HuH-7 (cell line): Measurements from ENCODE around the gene COMMD10.
A peak's percentile ranks its signal among the peaks of the same experiment; 100 is the strongest.
"Not testable (repeated sequence)": the region's sequence is repeated elsewhere in the genome, so short reads cannot be mapped to it uniquely, and the experiment has no call there.

Source experiments
- DNase-seq: peaks from one replicate; pipeline ENCODE4 v3.0.0; 2011; ENCODE audit warnings: low spot score

The COMMD10 gene

GRCh38 chr5:116084871-116085715 lies at the start of gene COMMD10:
TSS of gene COMMD10 (plus strand) at chr5:116085025.
- peak; percentile 68 for DNase-seq

GRCh38 chr5:116035123-116035522 lies 49.7 kb upstream of the COMMD10 start:
- no peak for DNase-seq

DNA sequence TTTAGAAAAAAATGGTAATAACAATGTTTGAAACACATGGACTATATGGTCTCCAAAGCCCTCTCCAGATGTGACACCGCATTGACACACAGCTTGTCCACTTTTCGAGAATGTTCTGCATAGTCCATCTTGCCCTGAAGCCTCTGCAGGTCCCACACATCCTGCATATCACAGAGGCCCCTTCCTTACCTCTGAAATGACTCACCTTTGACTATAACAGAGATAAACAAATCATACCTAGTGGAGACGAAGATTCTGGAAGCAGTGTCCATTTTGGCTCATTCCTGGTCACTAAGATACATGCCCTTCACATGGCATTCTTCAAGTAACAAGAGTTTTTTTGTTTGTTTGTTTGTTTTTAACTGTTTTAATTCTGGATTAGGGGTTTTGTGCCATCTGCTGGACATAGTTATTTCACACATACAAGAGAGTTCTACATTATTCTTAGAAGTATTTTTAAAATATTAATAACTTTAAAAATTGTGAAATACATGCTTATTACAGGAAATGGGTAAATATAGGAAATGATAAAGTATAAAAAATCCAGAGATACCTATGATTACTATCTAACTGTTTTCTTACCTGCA lies 47.5 kb upstream of the COMMD10 start:
- DNase-seq = no peak

DNA sequence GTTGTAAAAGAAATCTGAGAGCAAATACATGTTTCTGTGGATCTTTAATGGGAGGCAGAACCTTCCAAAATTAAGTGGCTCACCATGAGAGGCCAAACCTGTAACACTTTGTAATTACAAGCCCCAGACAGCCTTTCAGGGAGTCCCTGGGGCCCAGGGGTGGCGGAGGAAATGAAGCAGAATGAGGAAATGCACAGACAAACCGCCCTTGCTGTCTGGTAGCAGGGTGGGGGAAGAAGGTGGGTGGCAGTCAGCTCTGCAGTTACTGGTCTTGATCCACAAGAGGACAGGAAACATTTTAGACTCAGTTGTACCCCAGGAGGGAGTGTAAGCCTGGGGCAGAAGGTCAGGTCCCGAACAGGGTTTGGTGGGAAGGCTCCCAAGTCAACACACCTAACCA lies 46.0 kb upstream of the COMMD10 start:
- DNase-seq = no peak

DNA sequence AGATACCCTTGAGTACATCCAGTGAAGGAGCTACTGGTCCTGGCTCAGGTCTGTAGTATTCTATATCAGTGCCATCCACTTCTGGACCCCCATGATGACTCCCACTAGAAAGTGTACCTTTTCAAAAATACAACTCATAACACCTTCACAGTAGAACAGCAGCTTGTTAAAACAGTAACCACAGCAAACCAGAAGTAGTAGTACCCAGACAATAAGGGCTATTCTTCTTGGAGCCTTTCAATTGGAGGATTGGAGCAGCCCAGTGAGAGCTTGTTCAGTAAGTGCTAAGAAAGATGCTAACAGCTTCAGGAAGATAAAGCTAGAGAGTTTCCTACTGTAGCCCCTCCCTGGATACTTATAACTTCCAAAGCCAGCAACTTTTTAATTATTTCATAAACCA lies 42.5 kb upstream of the COMMD10 start:
- no peak for DNase-seq

DNA sequence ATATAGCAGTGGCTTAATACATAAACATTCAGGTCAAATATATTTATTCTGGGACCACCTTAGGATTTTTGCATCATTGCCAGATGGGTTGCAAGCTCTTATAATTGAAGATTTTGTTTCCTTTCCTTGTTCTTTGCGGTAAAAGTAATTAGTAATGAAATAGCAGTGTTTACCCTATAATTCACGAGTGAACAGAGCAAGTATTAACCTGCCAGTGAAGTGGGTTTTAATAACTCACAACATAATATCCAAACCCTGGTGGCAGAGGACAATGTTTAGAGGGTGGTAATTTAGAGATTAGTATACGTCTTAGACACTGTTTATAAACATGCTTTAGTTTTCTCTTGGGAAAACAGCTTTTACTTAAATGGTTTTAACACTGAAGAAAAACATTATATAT lies 40.8 kb upstream of the COMMD10 start:
- no peak for DNase-seq

GRCh38 chr5:116045821-116046220 lies 39.0 kb upstream of the COMMD10 start:
- no peak for DNase-seq

DNA sequence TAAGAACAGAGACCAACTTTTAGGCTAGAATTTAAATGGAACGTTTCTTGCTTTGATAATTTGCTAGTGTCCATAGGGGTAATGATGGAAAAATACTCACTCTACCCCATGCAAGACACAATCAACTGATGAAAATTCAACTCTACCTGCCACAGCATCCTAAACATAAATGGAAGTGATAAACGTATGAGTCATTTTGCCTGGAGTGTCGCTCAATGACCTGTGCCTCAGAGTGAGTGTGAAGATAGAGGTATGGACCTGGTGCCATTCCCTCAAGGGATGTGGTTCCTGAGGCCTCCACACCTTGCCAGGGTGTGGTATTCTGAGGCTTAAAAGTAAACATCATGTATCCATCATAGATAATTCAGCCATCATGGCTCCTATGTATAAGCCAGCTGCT lies 38.6 kb upstream of the COMMD10 start:
- no peak for DNase-seq

GRCh38 chr5:116046823-116047222 lies 38.0 kb upstream of the COMMD10 start:
- no peak for DNase-seq

GRCh38 chr5:116058346-116058936 lies 26.4 kb upstream of the COMMD10 start:
- no peak for DNase-seq

DNA sequence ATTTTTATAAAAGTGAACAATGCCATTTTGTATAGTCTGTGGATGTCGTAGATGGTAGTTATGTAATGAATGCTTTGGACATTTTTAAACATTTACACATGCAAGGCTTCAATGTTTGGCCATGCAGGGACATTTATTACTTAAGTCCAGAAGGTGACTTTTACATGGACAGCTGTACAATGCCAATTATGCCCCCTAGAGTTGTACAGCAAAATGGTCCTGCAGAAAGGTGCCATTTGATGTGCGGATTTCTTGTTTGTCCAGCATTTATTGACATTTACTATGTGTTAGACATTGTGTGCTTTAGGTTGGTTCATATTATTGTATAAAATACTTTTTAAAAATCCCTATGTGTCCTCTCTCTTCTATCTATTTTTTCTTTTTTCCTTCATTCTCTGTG lies 22.5 kb upstream of the COMMD10 start:
- no peak for DNase-seq

- no peak for DNase-seq
Measured at GRCh38 chr5:116063950-116064349, 20.9 kb upstream of the COMMD10 start.

- no peak for DNase-seq
Measured at GRCh38 chr5:116068028-116068632, 16.7 kb upstream of the COMMD10 start.

- DNase-seq = no peak
Measured at GRCh38 chr5:116071211-116071610, 13.6 kb upstream of the COMMD10 start.

GRCh38 chr5:116075191-116075831 lies 9.5 kb upstream of the COMMD10 start:
- no peak for DNase-seq

- DNase-seq = no peak
Measured at GRCh38 chr5:116076496-116076895, 8.3 kb upstream of the COMMD10 start.

DNA sequence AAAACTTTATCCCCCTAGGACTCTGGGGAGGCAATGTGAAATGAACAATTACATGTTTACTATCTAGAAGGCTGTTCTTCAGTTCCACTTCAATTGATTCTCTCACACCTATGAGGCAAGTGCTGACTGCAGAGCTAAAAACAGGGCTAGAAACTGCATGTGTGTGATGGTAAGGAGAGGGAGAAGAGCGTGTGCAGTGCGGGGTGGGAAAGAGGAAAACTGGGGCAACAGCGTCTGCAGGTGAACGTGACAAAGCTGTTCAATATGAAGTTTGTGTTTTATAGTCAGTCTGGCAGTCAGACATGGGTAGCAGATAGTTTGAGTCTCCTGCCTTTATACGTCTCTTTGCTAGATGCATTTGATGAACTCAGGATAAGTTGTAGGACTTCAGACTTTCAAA lies 6.6 kb upstream of the COMMD10 start:
- no peak for DNase-seq

- no peak for DNase-seq
Measured at GRCh38 chr5:116084287-116084691, 536 bp upstream of the COMMD10 start.

GRCh38 chr5:116086309-116086708 lies 1.5 kb downstream of the COMMD10 start:
- not testable (repeated sequence) for DNase-seq

DNA sequence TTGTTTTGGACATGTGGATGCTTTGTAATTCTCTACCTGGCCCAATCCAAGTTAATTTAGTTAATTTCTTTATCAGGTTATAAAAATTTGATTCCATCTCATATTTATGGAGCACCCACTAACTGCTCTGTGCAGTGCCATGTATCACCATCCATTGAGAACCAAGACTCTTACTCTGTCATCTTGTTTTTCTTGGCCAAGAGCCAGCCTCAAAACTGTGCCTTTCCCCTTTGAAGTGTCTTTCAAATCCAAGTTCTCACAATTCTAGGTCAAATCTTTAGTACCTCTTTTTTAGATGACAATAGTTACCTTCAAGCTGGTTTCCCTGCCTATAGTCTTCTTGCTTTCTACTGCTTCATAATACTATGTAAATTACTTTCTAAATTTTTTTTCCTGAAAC lies 3.2 kb downstream of the COMMD10 start:
- no peak for DNase-seq

GRCh38 chr5:116090302-116090701 lies 5.5 kb downstream of the COMMD10 start:
- DNase-seq = no peak

GRCh38 chr5:116091416-116091815 lies 6.6 kb downstream of the COMMD10 start:
- DNase-seq = no peak
